ENCODE data around the gene C4BPA. TPM values are rescaled to one million over a fixed set of nuclear protein-coding genes. Genes with fewer than 3 reads are reported as not detected.

C4BPA gene
- polyA plus RNA-seq, 1 of the 3 experiments (the other 2 are of a cell fraction): not detected

DNA sequence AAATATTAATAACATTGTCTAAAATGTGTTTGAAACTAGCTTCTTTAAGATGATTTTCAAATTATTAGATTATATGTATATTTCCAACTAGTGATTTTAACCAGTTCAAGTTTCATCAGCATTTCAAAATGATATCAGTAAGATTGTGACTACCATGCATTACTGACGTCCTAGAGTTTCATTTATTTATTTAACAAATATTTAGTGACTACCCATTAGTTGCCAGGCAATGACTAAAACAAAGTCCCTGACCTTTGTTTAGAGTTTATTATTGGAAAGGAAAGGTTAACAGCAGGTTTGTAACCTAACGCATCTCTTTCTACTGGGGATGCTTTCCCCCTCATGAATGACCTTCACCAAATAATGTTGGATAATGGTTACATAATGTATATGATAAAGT lies 22.9 kb upstream of the C4BPA start:
- Histone ChIP-seq H3K4me2 (no peak overlapping the region), H3K79me2 (ENCODE audit: insufficient read depth) (no peaks in the 10 kb centered on the region), H3K9ac (no peak overlapping the region), H3K4me3 (ENCODE audit: low read depth in 2 of 2, low read length in 1 of 2) (no peak overlapping the region), H3K27me3 (ENCODE audit: insufficient read depth) (no peaks in the 10 kb centered on the region; the same call in 1 of the 2 replicates), H3K27ac (ENCODE audit: low read depth in 2 of 2, low read length in 1 of 2) (no peak overlapping the region), H3K4me1 (ENCODE audit: control insufficient read depth in 1 of 2, insufficient read depth in 2 of 2, low read depth in 1 of 2, low read length in 1 of 2) (no peaks in the 10 kb centered on the region; a peak in 1 of 4 replicates), H2AFZ (ENCODE audit: low read depth) (no peak overlapping the region), H4K20me1 (ENCODE audit: insufficient read depth) (no peaks in the 10 kb centered on the region), H3K9me2 (no peaks in the 10 kb centered on the region), H3F3A (replicated peaks; ENCODE audit: insufficient read depth) (peaks cover 6% of the 10 kb centered on the region), H3K36me3 (replicated peaks in 1 of 2; ENCODE audit: control insufficient read depth in 1 of 2, insufficient read depth in 2 of 2, low read length in 1 of 2) (no peaks in the 10 kb centered on the region), H3K9me3 (no peaks in the 10 kb centered on the region)
- ChIA-PET POLR2A (no interaction called here), CTCF (interaction anchor here (1.4 to 3.4 kb wide), 4 partner anchors 13 to 324 kb away, joined by 3 to 24 read pairs (median 6); partner anchors contain the start of gene PFKFB2)
- no peak for DNase-seq
- WGBS (ENCODE audit: low lambda C conversion rate): 59% methylated on average over 2 of the region's 2 CpGs
- TF ChIP-seq ELF1 (IDR thresholded peaks at IDR 0.05) (no peak), RXRA (IDR thresholded peaks at IDR 0.05; ENCODE audit: borderline replicate concordance, low read depth) (no peak), TEAD4 (IDR thresholded peaks at IDR 0.05; ENCODE audit: borderline replicate concordance, insufficient read depth) (no peak), FOXM1 (IDR thresholded peaks at IDR 0.05; ENCODE audit: low read depth) (no peak), NFIC (IDR thresholded peaks at IDR 0.05; ENCODE audit: borderline replicate concordance) (no peak), JUND (IDR thresholded peaks at IDR 0.05) (no peak), YY1 (IDR thresholded peaks at IDR 0.05; ENCODE audit: low read depth) (no peak)
- TF ChIP-seq, protein P1, sequence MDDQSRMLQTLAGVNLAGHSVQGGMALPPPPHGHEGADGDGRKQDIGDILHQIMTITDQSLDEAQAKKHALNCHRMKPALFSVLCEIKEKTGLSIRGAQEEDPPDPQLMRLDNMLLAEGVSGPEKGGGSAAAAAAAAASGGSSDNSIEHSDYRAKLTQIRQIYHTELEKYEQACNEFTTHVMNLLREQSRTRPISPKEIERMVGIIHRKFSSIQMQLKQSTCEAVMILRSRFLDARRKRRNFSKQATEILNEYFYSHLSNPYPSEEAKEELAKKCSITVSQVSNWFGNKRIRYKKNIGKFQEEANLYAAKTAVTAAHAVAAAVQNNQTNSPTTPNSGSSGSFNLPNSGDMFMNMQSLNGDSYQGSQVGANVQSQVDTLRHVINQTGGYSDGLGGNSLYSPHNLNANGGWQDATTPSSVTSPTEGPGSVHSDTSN (IDR thresholded peaks at IDR 0.05): no peak
- TF ChIP-seq, protein P2, sequence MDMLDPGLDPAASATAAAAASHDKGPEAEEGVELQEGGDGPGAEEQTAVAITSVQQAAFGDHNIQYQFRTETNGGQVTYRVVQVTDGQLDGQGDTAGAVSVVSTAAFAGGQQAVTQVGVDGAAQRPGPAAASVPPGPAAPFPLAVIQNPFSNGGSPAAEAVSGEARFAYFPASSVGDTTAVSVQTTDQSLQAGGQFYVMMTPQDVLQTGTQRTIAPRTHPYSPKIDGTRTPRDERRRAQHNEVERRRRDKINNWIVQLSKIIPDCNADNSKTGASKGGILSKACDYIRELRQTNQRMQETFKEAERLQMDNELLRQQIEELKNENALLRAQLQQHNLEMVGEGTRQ (IDR thresholded peaks at IDR 0.05; ENCODE audit: borderline replicate concordance, low read depth, low read length): no peak
- TF ChIP-seq, protein P3, sequence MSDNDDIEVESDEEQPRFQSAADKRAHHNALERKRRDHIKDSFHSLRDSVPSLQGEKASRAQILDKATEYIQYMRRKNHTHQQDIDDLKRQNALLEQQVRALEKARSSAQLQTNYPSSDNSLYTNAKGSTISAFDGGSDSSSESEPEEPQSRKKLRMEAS (IDR thresholded peaks at IDR 0.05; ENCODE audit: low read depth): no peak
- TF ChIP-seq, protein P4, sequence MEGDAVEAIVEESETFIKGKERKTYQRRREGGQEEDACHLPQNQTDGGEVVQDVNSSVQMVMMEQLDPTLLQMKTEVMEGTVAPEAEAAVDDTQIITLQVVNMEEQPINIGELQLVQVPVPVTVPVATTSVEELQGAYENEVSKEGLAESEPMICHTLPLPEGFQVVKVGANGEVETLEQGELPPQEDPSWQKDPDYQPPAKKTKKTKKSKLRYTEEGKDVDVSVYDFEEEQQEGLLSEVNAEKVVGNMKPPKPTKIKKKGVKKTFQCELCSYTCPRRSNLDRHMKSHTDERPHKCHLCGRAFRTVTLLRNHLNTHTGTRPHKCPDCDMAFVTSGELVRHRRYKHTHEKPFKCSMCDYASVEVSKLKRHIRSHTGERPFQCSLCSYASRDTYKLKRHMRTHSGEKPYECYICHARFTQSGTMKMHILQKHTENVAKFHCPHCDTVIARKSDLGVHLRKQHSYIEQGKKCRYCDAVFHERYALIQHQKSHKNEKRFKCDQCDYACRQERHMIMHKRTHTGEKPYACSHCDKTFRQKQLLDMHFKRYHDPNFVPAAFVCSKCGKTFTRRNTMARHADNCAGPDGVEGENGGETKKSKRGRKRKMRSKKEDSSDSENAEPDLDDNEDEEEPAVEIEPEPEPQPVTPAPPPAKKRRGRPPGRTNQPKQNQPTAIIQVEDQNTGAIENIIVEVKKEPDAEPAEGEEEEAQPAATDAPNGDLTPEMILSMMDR (IDR thresholded peaks at IDR 0.05): no peak

DNA sequence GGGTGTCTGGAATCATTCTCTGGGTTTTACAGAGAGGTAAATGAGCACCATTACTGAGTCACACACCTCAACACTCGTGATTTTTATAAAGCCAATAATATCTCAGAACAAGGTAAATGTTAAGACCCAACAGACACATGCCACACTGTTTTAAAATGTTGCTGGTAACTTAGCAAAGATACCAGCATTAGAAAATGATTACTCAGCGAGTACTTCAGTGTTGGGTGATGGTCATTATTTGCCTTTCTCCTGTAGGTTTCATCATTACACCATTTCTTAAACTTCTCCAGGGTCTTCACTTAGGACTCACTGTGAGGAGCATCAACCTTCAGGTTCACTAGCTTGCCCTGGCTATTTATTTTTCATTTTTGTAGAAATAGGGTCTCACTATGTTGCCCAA lies 22.2 kb upstream of the C4BPA start:
- H3K36me3 ChIP-seq (replicated peaks in 1 of 2; ENCODE audit: control insufficient read depth in 1 of 2, insufficient read depth in 2 of 2, low read length in 1 of 2): no peaks in the 10 kb centered on the region
- H3K9me3 ChIP-seq: no peaks in the 10 kb centered on the region
- H3K9me2 ChIP-seq: no peaks in the 10 kb centered on the region
- no peaks in the 10 kb centered on the region; a peak in 1 of 4 replicates for H3K4me1 ChIP-seq (ENCODE audit: control insufficient read depth in 1 of 2, insufficient read depth in 2 of 2, low read depth in 1 of 2, low read length in 1 of 2)
- no peaks in the 10 kb centered on the region; the same call in 1 of the 2 replicates for H3K27me3 ChIP-seq (ENCODE audit: insufficient read depth)
- H3K4me2 ChIP-seq: no peak overlapping the region
- no peak for TF ChIP-seq TAF1 (IDR thresholded peaks at IDR 0.05; ENCODE audit: borderline replicate concordance, low read depth, low read length)
- TF ChIP-seq, protein P3 (IDR thresholded peaks at IDR 0.05; ENCODE audit: low read depth): no peak
- no peak for TF ChIP-seq TCF12 (IDR thresholded peaks at IDR 0.05)
- no peak for TF ChIP-seq EZH2phosphoT487 (IDR thresholded peaks at IDR 0.05; ENCODE audit: borderline replicate concordance, low read depth)
- no peak for TF ChIP-seq EP300 (IDR thresholded peaks at IDR 0.05; ENCODE audit: borderline replicate concordance in 1 of 2, low read depth in 1 of 2, low read length in 1 of 2)
- TF ChIP-seq, protein P5, sequence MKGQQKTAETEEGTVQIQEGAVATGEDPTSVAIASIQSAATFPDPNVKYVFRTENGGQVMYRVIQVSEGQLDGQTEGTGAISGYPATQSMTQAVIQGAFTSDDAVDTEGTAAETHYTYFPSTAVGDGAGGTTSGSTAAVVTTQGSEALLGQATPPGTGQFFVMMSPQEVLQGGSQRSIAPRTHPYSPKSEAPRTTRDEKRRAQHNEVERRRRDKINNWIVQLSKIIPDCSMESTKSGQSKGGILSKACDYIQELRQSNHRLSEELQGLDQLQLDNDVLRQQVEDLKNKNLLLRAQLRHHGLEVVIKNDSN (IDR thresholded peaks at IDR 0.05; ENCODE audit: borderline replicate concordance, low read depth): no peak
- no peak for TF ChIP-seq FOXJ3 (CRISPR knock-in tag; IDR thresholded peaks at IDR 0.05)
- TF ChIP-seq, protein P4 (IDR thresholded peaks at IDR 0.05): no peak
- TF ChIP-seq MEF2A (IDR thresholded peaks at IDR 0.05; ENCODE audit: borderline replicate concordance, low read depth): no peak
- 34% methylated on average over 2 of the region's 2 CpGs for WGBS (ENCODE audit: low lambda C conversion rate)
- no peak overlapping the region for H3K4me3 ChIP-seq (ENCODE audit: low read depth in 2 of 2, low read length in 1 of 2)
- no peaks in the 10 kb centered on the region for H4K20me1 ChIP-seq (ENCODE audit: insufficient read depth)
- H3K27ac ChIP-seq (ENCODE audit: low read depth in 2 of 2, low read length in 1 of 2): no peak overlapping the region
- H3F3A ChIP-seq (replicated peaks; ENCODE audit: insufficient read depth): peaks cover 6% of the 10 kb centered on the region
- H2AFZ ChIP-seq (ENCODE audit: low read depth): no peak overlapping the region
- ChIA-PET CTCF (interaction anchor here (2.6 kb wide), 1 partner anchor 29 kb away, joined by 6 read pairs; the partner anchor contains the start of gene PFKFB2), POLR2A (no interaction called here)
- no peak overlapping the region for H3K9ac ChIP-seq
- H3K79me2 ChIP-seq (ENCODE audit: insufficient read depth): no peaks in the 10 kb centered on the region
- DNase-seq: no peak
